ENCODE results near the gene CNTFR.

The CNTFR gene

GRCh38 chr9:34559624-34560455 lies 29.7 kb downstream of the CNTFR start:
- DNase-seq (ENCODE audit: extremely low read depth, low read depth), result no peak
- no peak for TF ChIP-seq CTCF (IDR thresholded peaks at IDR 0.05; ENCODE audit: low read depth, low read length)

- DNase-seq (ENCODE audit: extremely low read depth, low read depth), result no peak
- no peak for TF ChIP-seq CTCF (IDR thresholded peaks at IDR 0.05; ENCODE audit: low read depth, low read length)
Measured at GRCh38 chr9:34558919-34559623, 30.5 kb downstream of the CNTFR start.

GRCh38 chr9:34558364-34558763 lies 31.2 kb downstream of the CNTFR start:
- TF ChIP-seq CTCF (IDR thresholded peaks at IDR 0.05; ENCODE audit: low read depth, low read length), result no peak

GRCh38 chr9:34557426-34558321 lies 31.9 kb downstream of the CNTFR start:
- no peak for DNase-seq (ENCODE audit: extremely low read depth, low read depth)
- no peak for TF ChIP-seq CTCF (IDR thresholded peaks at IDR 0.05; ENCODE audit: low read depth, low read length)

More at GRCh38 chr9:34558364-34558763, 31.2 kb downstream of the CNTFR start:
- no peak for DNase-seq (ENCODE audit: extremely low read depth, low read depth)

- TF ChIP-seq CTCF (IDR thresholded peaks at IDR 0.05; ENCODE audit: low read depth, low read length), result no peak
- DNase-seq (ENCODE audit: extremely low read depth, low read depth), result no peak
Measured at GRCh38 chr9:34556949-34557348, 32.6 kb downstream of the CNTFR start.

GRCh38 chr9:34555936-34556525 lies 33.5 kb downstream of the CNTFR start:
- no peak for DNase-seq (ENCODE audit: extremely low read depth, low read depth)
- TF ChIP-seq CTCF (IDR thresholded peaks at IDR 0.05; ENCODE audit: low read depth, low read length), result no peak
